ENCODE data around the gene DNAJC22.

Gene DNAJC22

GRCh38 chr12:49345825-49346658, 646 bp upstream of the DNAJC22 start:
- TF ChIP-seq SIN3A (IDR thresholded peaks at IDR 0.05; ENCODE audit: borderline replicate concordance, insufficient read depth, low read length), result no peak
- TF ChIP-seq FOXP2 (optimal IDR thresholded peaks at IDR 0.05; ENCODE audit: borderline replicate concordance, extremely low read depth, extremely low read length, insufficient read depth), result no peak
- TF ChIP-seq REST (IDR thresholded peaks at IDR 0.05; ENCODE audit: insufficient read depth in 1 of 2, low read depth in 2 of 2, low read length in 2 of 2), result no peak
- TF ChIP-seq POLR2AphosphoS5 (IDR thresholded peaks at IDR 0.05; ENCODE audit: low read depth, low read length), result no peak
- no peak for TF ChIP-seq TAF1 (IDR thresholded peaks at IDR 0.05; ENCODE audit: borderline replicate concordance, insufficient read depth, low read length)

- TF ChIP-seq SIN3A (IDR thresholded peaks at IDR 0.05; ENCODE audit: borderline replicate concordance, insufficient read depth, low read length), result no peak
- no peak for TF ChIP-seq TAF1 (IDR thresholded peaks at IDR 0.05; ENCODE audit: borderline replicate concordance, insufficient read depth, low read length)
- TF ChIP-seq FOXP2 (optimal IDR thresholded peaks at IDR 0.05; ENCODE audit: borderline replicate concordance, extremely low read depth, extremely low read length, insufficient read depth), result no peak
- TF ChIP-seq REST (IDR thresholded peaks at IDR 0.05; ENCODE audit: insufficient read depth in 1 of 2, low read depth in 2 of 2, low read length in 2 of 2), result no peak
- TF ChIP-seq POLR2AphosphoS5 (IDR thresholded peaks at IDR 0.05; ENCODE audit: low read depth, low read length), result no peak
Measured at GRCh38 chr12:49347311-49348193, 864 bp downstream of the DNAJC22 start.

- no peak for TF ChIP-seq TAF1 (IDR thresholded peaks at IDR 0.05; ENCODE audit: borderline replicate concordance, insufficient read depth, low read length)
- no peak for TF ChIP-seq REST (IDR thresholded peaks at IDR 0.05; ENCODE audit: insufficient read depth in 1 of 2, low read depth in 2 of 2, low read length in 2 of 2)
- TF ChIP-seq FOXP2 (optimal IDR thresholded peaks at IDR 0.05; ENCODE audit: borderline replicate concordance, extremely low read depth, extremely low read length, insufficient read depth), result no peak
- no peak for TF ChIP-seq POLR2AphosphoS5 (IDR thresholded peaks at IDR 0.05; ENCODE audit: low read depth, low read length)
- no peak for TF ChIP-seq SIN3A (IDR thresholded peaks at IDR 0.05; ENCODE audit: borderline replicate concordance, insufficient read depth, low read length)
Measured at GRCh38 chr12:49348781-49349180, 2.1 kb downstream of the DNAJC22 start.

- no peak for TF ChIP-seq TAF1 (IDR thresholded peaks at IDR 0.05; ENCODE audit: borderline replicate concordance, insufficient read depth, low read length)
- no peak for TF ChIP-seq POLR2AphosphoS5 (IDR thresholded peaks at IDR 0.05; ENCODE audit: low read depth, low read length)
- TF ChIP-seq FOXP2 (optimal IDR thresholded peaks at IDR 0.05; ENCODE audit: borderline replicate concordance, extremely low read depth, extremely low read length, insufficient read depth), result no peak
- TF ChIP-seq REST (IDR thresholded peaks at IDR 0.05; ENCODE audit: insufficient read depth in 1 of 2, low read depth in 2 of 2, low read length in 2 of 2), result no peak
- no peak for TF ChIP-seq SIN3A (IDR thresholded peaks at IDR 0.05; ENCODE audit: borderline replicate concordance, insufficient read depth, low read length)
Measured at GRCh38 chr12:49349266-49349665, 2.6 kb downstream of the DNAJC22 start.

Measured in PFSK-1 (cell line).